GM03348 (cell line): Measurements from ENCODE around the gene ANTXRL.
"Not testable (repeated sequence)": the region's sequence is repeated elsewhere in the genome, so short reads cannot be mapped to it uniquely, and the experiment has no call there.

Experiments used
- DNase-seq: peaks from one replicate; pipeline ENCODE4 v3.0.0; 2012; ENCODE audit warnings: low spot score

The ANTXRL gene

GRCh38 chr10:46308666-46309450 lies 22.1 kb downstream of the ANTXRL start:
- DNase-seq, result no peak

GRCh38 chr10:46309511-46310142 lies 22.8 kb downstream of the ANTXRL start:
- DNase-seq, result no peak

- DNase-seq, result no peak
Observed at GRCh38 chr10:46310143-46310514, 23.3 kb downstream of the ANTXRL start.

GRCh38 chr10:46310851-46311250 lies 24.1 kb downstream of the ANTXRL start:
- no peak for DNase-seq

- DNase-seq, result no peak
Observed at GRCh38 chr10:46311501-46311951, 24.7 kb downstream of the ANTXRL start.

- DNase-seq, result not testable (repeated sequence)
Observed at GRCh38 chr10:46311961-46312431, 25.2 kb downstream of the ANTXRL start.

GRCh38 chr10:46312953-46313352 lies 26.2 kb downstream of the ANTXRL start:
- no peak for DNase-seq

GRCh38 chr10:46314071-46314470 lies 27.3 kb downstream of the ANTXRL start:
- DNase-seq, result no peak

- DNase-seq, result peak; percentile 63
Observed at GRCh38 chr10:46315071-46315860, 28.5 kb downstream of the ANTXRL start.

- DNase-seq, result no peak
Observed at GRCh38 chr10:46317370-46317769, 30.6 kb downstream of the ANTXRL start.

- no peak for DNase-seq
Observed at GRCh38 chr10:46317889-46318288, 31.1 kb downstream of the ANTXRL start.

GRCh38 chr10:46318799-46319198 lies 32.0 kb downstream of the ANTXRL start:
- no peak for DNase-seq

- DNase-seq, result no peak
Observed at GRCh38 chr10:46319389-46319788, 32.6 kb downstream of the ANTXRL start.

- DNase-seq, result no peak
Observed at GRCh38 chr10:46321770-46322169, 35.0 kb downstream of the ANTXRL start.

GRCh38 chr10:46323176-46323575 lies 36.4 kb downstream of the ANTXRL start:
- no peak for DNase-seq

- DNase-seq, result peak; percentile 45
Observed at GRCh38 chr10:46325021-46325420, 38.2 kb downstream of the ANTXRL start.

GRCh38 chr10:46326066-46326465 lies 39.3 kb downstream of the ANTXRL start:
- no peak for DNase-seq

- no peak for DNase-seq
Observed at GRCh38 chr10:46326971-46327370, 40.2 kb downstream of the ANTXRL start.

- no peak for DNase-seq
Observed at GRCh38 chr10:46327685-46328084, 40.9 kb downstream of the ANTXRL start.

- no peak for DNase-seq
Observed at GRCh38 chr10:46328853-46329689, 42.3 kb downstream of the ANTXRL start.

GRCh38 chr10:46329690-46330016 lies 42.9 kb downstream of the ANTXRL start:
- no peak for DNase-seq

- DNase-seq, result no peak
Observed at GRCh38 chr10:46330894-46331293, 44.1 kb downstream of the ANTXRL start.
